Retina (tissue), 1 donor: Measurements from ENCODE around the gene ADRA2C.

Source experiments
- DNase-seq: peaks from one replicate; pipeline ENCODE4 v3.0.0-alpha.2; 2016

ADRA2C gene

DNA sequence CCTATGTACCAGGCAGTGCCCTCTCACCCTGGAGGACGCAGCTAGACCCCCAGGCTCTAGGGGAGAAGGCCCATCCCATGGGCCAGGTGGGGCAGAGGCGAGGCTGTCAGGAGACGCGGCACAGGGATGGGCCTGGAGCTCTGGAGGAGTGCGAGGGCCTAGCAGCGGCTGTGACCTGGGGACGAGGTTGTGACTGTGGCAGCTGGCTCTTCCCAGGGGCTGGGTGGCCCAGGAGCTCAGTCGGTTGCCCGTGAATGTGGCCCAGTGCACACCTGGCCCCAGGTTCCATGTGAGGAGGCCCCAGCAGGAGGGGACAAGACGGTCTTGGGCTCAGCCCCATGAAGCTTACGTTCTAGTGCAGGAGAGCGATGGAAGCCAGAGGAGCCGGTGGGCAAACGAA, 31.0 kb upstream of the ADRA2C start:
- DNase-seq, result no peak

DNA sequence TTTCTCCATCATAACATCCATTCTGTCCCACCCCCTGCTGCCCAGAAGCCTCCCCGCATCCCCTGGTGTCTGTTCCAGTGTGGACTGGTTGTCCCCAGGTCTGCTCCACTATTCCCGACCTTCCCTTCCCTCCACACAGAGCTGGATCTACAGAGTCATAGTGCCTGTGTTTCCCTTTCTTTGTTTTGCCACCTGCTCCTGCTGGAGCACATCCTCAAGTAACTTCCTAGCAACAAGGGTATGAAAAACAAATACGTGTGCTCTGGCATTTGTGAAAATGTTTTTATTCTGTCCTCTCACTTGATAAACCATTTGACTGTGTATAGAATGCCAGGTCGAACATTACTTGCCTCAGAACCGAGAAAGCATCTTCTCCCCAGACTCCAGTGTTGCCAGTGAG, 29.9 kb upstream of the ADRA2C start:
- no peak for DNase-seq

DNA sequence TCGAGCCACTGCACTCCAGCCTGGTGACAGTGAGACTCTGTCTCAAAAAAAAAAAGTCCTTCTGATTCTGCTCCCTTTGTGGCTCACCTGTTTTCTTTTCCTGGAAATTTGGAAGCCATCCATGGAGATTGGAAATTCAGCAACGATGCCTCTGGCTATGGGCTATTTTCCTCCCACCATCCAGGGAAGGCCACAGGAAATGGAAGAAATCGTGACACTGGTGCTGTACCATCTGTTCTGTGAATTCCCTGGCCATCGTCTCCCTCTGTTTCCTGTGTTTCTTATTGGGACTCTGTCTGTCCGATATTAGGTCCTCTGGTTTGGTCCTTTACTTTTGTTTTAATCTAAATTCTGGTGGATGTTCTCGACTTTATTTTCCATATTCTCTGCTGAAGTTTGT, 29.4 kb upstream of the ADRA2C start:
- DNase-seq, result no peak

DNA sequence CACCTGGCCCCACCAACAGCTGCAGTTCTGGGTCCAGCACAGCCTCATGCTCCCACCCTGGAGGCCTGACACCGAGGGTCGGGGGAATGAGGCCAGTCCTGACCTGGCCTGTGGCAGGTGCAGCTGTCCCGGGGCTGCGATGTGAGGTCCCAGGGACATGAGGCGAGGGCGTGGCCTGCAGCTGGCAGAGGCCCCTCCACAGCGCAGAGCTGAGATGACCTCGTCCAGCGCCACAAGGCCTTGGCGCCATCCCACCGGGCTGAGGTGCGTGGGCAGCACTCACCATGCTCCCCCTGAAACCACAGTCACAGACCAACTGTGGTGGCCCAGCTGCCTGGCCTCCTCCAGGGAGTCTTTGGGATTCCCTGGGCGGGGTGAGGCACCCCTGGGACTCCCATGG, 26.6 kb upstream of the ADRA2C start:
- DNase-seq, result no peak

DNA sequence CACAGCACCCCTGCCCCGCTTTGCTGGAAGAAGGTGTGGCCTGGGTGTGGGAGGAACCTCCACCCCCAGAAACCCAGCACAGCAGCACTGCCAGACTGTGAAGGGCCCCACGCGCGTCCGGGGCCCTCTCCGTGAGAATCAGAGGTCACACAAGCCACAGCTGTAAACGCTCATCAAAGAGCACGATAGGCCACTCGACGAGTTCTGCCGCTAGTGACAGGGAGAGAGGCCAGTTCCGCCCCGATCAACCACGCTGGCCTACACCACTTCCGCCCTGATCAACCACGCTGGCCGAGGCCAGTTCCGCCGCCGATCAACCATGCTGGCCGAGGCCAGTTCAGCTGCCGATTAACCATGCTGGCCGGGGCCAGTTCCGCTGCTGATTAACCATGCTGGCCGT, 25.9 kb upstream of the ADRA2C start:
- no peak for DNase-seq

DNA sequence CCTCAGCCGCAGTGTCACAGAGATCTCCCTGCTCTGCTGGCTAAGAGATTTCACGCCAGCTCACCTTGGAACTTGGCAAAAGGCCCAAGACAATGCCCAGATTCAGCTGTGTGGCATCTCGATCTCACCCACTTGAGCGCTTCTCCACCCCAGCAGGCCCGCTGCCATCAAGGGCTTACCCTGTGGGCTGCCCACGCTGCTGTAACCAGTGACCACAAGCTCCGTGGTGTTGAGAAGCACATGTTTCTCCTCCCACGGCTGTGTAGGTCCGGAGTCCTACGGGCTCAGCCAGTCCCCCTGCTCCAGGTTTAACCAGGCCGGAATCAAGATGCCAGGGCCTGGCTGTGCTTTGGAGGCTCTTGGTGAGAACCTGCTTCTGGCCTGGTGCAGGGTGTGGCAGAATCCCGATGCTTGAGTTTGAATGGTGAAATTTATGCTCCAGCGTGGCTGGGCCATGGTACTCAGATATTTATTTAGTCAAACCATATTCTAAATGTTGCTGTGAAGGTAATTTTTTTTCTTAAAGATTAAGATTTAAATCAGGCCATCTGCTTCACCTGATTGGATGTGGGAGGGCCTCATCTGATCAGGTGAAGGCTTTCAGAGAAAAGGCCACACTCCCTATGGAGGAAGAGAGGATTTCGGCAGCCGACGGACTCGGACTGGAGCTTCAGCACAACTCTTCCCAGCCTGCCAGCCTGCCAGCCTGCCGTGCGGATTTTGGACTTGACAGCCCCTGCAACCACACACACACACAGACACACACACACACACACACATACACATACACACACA, 24.8 kb upstream of the ADRA2C start:
- no peak for DNase-seq

DNA sequence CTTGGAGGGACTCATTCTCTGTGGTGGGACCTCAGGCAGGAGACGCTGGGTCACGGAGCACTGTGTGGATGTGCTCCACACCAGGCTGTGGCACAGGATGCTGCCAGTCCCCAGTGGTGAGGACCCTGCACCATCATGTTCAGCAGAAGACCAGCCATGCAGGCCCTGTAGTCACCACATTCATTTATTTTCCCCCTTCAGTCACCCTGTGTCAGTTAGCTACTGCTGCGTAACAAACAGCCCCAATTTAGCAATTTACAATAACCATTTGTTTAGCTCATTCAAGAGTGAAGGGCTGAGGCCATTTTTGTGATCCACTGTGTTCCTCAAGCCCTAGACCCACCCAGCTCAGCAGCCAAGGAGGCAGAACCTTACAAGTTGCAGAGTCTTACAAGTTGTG, 23.6 kb upstream of the ADRA2C start:
- DNase-seq, result no peak

DNA sequence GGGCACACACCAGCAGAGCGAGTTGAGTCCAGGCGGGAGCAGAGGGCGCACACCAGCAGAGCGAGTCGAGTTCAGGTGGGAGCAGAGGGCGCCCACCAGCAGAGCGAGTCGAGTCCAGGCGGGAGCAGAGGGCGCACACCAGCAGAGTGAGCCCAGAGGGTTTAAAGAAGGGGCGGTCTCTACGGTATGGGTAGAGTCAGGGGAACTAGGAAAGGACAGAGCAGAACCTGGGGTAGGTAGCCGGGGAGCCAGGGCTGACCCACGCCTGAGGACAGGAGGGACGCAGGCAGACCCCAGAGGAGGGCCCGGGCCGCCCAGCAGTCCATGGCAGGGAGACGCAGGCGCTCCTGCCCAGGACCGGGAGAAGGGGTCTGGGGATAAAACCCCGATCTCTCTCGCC, 22.0 kb upstream of the ADRA2C start:
- no peak for DNase-seq

DNA sequence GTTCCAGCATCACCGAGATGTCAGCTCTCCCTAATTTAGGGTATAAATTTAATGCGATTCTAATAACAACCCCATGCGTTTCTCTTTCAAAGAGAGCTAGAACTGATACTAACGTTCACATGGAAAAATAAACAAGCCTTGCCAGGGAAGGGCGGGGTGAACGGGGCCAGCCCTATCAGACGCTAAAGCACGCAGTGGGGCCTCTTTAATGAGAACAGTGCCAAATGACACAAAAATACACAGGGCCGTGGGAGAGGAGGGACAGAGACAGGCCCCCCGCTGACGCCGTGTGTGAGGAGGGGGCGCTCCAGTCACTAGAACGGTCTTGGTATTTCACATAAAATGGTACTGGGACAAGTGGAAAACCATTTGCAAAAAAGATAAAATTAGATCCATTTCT, 21.3 kb upstream of the ADRA2C start:
- no peak for DNase-seq

DNA sequence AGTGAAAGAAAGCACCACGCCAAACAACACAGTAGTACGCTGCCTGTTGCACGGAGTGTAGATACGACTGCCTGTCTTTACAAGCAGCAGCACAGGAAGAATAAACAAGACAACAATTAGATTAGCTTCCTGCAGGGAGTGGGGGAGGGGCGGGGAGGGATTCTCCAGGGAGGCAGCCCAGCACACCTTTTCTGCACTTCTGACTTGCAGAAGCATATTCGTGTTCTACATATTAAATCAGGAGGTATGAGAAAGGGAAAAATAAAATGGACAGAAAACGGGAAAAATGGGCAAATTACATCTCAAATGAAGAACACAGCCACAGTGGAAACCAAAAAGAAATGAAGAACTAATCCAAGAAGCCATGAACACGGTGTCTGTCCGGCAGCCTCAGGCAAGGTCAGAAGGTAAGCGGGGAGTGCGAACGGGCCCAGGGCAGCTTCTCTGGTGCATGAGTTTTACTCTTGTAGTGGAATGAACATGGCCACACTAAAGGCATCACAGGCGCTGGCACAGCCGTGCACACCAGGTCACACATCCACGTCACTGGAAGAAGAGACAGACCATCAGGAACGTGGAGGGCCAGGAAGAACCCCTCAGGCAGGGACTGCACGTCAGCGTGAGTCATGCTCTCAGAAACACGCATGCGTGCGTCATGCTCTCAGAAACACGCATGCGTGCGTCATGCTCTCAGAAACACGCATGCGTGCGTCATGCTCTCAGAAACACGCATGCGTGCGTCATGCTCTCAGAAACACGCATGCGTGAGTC, 20.1 kb upstream of the ADRA2C start:
- DNase-seq, result no peak

DNA sequence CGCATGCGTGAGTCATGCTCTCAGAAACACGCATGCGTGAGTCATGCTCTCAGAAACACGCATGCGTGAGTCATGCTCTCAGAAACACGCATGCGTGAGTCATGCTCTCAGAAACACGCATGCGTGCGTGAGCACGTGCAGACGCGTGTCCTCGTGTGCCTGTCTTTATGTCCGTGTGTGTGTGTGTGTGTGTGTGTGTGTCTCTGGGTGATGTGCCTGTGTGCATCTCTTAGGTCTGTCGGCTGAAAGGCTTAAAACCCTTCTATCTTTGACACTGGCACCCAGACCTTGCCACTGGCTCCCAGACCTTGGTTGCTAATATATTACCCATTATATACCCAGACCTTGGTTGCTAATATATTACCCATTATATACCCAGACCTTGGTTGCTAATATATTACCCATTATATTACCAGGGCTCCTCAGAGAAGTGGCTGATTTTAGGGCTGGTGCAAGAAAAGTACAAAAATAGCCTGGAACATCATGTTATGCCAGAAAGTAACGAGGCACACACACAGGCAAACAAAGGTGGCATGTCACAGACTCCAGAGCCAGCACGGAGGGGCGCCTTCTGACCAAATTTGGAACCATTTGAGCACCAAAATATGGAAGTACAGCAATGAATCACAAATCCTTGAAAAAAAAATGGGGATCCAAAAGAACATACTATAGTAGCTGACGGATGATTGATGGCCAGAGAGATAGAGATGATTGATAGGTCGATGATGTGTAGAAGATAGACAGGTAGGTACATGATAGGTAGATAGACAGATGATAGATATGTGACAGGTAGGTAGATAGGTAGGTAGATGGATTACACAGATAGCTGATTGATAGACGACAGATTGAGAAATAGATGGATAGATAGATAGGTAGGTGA, 19.2 kb upstream of the ADRA2C start:
- DNase-seq, result no peak

DNA sequence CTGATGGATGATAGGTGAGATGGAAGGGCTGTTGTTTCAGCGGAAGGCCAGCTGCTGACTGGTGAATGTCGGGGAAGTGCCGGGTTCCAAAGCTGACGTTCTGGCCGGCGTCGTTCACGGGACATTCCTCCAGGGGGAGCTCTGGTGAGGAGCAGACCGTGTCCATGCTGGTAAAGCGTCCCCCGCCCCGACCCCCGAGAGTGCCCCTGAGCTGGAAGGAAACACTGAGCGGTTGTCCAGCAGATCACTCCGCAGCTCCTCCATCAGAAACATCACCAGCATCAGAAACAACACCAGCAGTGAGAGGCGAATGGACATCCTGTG, 18.6 kb upstream of the ADRA2C start:
- no peak for DNase-seq

DNA sequence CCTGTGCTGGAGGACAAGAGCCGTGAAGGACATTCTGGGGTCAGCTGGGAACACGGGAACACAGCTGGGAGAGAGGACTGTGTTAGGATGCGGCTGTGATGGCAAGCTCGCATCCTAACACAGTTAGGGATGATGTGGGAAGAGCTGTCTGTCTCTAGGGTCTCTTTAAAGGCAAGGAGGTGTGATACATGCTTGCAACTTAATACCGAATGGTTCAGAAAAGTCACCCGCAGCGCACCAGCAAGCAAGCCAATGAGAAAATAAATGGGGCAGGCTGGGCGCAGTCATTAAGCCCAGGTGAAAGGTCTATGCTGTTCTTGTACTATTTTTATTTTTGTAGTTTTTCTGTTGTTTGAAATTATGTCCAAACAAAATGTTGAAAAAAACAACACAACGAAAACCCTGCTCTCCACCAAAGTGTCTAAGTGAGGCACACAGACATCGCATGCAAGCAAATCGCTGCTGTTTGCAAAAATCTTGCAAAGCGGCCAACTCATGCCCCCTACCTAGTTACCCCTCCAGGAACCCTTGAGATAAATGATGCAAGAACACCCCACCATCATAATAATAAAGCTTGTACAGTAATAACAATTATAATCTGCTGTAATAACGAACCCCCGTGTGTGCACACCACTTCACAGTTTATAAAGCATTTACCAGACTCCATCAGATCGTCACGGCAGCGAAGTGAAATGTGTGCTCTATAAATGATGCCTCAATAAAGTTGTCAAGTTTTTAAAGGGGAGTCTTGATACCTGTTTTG, 17.9 kb upstream of the ADRA2C start:
- DNase-seq, result no peak

DNA sequence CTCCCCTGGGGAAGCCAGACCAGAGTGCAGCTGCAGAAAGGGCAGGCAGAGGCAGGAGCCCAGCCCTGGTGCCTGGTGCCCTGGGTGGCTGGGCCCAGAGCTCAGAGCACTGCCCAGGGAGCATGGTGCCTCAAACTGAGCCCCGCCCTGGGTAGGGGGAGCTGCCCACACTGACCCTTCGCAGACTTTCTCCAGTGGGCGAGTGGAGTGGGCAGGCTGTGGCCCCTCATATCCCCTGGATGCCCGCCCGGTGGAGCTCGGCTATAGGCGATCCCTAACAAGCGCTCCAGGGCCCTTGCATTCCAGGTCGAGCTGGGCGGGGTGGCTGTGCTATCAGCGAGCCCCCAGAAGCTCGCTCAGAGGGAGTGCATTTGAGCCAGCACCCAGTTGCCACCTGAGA, 17.1 kb upstream of the ADRA2C start:
- DNase-seq, result no peak

DNA sequence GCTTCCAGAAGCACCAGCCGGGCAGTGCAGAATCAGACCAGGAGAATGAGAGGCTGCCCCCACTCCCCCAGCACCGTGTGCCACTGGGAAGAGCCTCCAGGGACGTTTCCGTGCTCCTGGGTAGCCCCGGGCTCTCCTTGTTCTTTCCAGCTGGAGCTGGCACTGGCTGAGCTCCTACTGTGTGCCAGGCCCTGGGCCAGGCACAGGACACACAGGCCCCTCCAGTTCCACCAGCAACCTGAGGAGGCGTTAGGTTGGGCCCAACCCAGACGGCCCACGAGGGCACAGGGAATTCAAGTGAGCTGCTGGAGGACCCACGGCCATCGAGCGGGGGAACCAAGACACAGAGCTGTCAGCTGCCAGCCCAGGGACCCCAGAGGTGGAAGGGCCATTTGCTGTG, 15.9 kb upstream of the ADRA2C start:
- DNase-seq, result no peak

DNA sequence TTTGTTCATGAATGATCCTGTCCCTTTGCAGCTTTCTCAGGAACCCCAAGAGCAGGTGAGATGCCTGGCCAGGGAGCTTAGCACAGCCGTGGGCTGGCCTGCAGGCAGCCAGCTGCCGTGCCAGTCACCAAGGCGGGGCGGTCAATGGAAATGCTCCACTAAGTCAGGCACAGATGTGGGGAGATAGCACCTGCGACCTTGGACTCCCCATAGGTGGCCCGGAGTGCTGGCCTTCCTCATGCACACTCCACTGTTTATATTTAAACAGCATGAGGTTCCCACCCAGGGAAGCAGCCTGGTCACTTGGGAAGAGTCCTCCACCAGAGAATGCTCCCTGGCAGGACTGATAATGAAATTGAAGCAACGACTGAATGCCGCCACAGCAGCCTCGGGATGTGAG, 14.2 kb upstream of the ADRA2C start:
- DNase-seq, result no peak

DNA sequence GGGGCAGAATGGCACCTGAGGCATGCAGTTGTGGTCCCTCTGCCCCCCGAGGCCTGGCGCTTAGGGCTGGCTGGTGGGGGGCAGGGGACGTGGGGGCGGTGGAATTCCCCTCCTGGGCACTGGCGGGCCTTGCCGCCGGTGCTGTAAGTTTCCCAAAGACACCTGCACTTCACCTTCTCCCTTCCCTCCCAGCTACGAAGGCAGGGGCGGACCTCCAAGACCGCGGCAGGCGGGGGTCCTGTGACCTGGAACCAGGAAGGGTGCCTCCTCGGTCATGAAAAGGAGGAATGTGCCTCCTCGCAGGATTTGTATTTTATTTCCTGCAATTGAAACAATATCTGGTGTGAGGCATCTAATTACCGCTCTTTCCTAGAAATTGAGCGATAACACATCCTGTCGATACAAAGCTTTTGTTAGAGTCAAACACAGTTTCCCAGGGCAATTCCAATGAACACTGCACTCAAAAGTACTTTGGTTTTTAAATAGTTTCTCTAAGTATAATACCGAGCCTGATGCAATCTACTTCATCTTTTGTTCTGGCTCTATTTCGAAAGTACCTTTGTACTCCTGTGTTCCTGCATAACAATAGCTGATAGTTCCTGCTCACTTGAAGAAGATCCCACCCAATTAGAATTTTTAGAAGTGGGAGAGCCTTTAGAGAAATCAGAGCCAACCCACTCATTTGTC, 12.3 kb upstream of the ADRA2C start:
- no peak for DNase-seq

DNA sequence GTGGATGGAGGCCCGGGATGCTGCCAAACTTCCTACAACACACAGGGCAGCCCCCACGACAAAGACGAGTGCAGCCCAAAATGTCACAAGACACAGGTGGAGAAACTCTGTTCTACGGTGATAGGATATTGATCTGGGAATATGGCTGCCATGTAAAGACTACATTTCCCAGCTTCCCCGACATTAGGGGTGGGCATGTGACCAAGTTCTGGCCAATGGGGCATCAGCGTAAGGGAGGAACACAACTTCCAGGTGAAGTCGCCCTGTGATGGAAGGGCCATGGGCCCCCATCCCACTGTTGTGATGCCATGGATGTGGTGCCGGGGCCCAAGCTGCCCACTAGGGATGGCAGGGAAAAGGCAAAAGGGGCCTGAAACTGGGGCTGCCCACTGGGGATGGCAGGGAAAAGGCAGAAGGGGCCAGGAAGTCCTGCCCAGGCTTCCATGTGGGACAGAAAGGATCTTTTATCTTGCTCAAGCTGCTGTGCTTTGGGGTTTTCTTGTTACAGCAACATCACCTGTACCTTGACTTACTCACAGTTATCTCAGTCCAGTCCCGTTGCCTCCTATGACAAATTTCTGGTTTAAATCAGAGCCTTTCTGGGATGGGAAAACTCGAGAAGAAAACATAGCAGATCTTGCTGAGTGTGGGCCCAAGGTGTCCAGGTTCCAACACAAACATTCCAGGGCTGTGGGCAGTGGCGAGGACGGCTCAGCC, 9.7 kb upstream of the ADRA2C start:
- DNase-seq, result no peak

DNA sequence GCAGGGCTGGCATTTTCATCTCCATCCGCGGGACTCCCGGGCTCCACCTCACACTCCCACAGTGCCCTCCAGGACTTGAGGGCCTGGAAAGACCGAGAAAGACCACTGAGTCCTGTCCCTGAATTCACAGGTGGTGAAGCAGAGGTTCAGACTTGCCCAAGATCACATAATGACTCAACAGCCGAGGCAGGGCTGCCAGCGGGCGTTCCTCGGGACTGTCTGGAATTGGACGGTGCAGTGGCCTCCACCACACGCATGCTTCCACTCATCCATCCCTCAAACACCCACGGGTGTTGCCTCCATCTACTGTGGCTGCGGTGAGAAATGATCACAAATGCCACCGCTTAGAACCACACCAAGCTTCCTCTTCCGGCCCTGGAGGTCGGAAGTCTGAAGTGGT, 6.9 kb upstream of the ADRA2C start:
- DNase-seq, result no peak

DNA sequence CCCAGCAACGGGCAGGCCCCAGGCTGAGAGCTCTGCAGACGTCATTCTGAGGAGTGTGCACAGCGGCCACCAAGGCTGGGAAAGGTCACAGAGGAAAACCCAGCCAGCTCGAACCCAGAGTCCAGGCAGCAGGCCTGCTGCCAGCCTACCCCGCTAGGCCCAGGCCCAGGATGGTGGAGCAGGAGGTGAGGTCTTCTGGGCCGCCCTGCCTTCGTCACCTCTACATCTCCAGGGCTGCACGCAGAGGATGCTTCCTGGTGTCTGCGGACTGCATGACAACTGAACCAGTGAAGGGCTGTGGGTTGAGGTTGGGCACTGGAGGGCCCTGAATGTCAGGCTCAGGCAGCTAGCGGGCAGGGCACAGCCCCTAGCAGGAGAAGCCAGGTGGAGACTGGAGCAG, 5.8 kb upstream of the ADRA2C start:
- DNase-seq, result no peak

DNA sequence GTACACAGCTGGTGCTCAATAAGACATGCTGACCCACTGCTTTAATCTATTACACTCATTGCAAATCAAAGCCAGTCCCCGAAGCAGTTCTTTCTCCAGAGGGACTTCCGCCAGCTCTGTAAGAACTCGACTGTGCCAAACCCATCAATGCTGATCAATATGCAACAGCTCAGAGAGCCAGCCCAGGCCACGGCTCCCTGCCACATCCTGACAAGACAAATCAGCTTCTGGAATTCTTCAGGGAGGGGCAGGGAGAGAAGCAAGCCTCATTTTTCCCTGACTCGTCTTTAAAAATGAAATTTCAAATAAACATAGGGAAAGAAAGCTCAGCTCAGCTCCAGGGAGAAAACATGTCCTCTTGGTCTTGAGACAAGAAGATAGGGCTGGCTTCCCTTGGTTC, 5.3 kb upstream of the ADRA2C start:
- DNase-seq, result no peak

DNA sequence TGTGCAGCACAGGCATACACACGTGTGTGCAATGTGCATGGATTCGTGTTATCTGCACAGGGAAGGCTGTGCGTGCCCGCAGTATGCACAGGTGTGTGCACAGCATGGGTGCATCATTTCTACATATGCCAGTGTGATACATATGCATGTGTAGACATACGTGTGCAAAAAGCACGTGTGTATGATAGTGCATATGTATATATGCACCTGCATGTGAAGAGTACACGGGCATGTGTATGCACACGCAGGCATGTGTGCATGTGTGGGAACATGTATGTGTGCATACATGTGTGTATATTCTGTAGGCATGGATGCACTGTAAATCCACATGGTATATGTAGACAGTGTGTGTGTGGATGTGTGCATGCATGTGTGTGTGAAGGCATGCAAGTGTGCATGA, 3.9 kb upstream of the ADRA2C start:
- no peak for DNase-seq
